SHP77 (cell line): ENCODE measurements around the gene EIF3CL.
"Not testable (repeated sequence)": the region's sequence is repeated elsewhere in the genome, so short reads cannot be mapped to it uniquely, and the experiment has no call there.

ENCODE experiments used
- DNase-seq, 2 experiments: peaks; one replicate each; lab custom pipeline; 2025; lab: John Stamatoyannopoulos, UW

EIF3CL gene

GRCh38 chr16:28362600-28362999 lies 41.0 kb downstream of the EIF3CL start:
- DNase-seq = not testable (repeated sequence)

- DNase-seq = not testable (repeated sequence)
Observed at GRCh38 chr16:28338230-28338629, 65.4 kb downstream of the EIF3CL start.

GRCh38 chr16:28336940-28337710 lies 66.5 kb downstream of the EIF3CL start:
- not testable (repeated sequence) for DNase-seq

- not testable (repeated sequence) for DNase-seq
Observed at GRCh38 chr16:28335678-28336077, 68.0 kb downstream of the EIF3CL start.

GRCh38 chr16:28332632-28333031 lies 71.0 kb downstream of the EIF3CL start:
- not testable (repeated sequence) for DNase-seq

- not testable (repeated sequence) for DNase-seq
Observed at GRCh38 chr16:28330981-28331380, 72.7 kb downstream of the EIF3CL start.

GRCh38 chr16:28330232-28330631 lies 73.4 kb downstream of the EIF3CL start:
- DNase-seq = not testable (repeated sequence)
